ENCODE measurements around the gene TBC1D22B.
A peak's percentile ranks its signal among the peaks of the same experiment; 100 is the strongest.

The TBC1D22B gene, protein sequence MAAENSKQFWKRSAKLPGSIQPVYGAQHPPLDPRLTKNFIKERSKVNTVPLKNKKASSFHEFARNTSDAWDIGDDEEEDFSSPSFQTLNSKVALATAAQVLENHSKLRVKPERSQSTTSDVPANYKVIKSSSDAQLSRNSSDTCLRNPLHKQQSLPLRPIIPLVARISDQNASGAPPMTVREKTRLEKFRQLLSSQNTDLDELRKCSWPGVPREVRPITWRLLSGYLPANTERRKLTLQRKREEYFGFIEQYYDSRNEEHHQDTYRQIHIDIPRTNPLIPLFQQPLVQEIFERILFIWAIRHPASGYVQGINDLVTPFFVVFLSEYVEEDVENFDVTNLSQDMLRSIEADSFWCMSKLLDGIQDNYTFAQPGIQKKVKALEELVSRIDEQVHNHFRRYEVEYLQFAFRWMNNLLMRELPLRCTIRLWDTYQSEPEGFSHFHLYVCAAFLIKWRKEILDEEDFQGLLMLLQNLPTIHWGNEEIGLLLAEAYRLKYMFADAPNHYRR

GRCh38 chr6:37257634-37258404 is at the start of gene TBC1D22B, which contains the start of gene TMEM217:
Gene TBC1D22B (plus strand): TSS chr6:37257772. CDS start chr6:37257918, 146 bp downstream.
Gene TMEM217 (minus strand): TSS chr6:37258144. CDS start chr6:37219030, 39,114 bp downstream.
- Histone ChIP-seq H3K27ac (peak within 1 kb of the TSS; percentile 81 to 85), H3K4me3 (peak within 1 kb of the TSS; percentile 91)
- DNase-seq (ENCODE audit: low spot score), result peak; percentile 97
- TF ChIP-seq CTCF (IDR thresholded peaks at IDR 0.05), result no peak

GRCh38 chr6:37207903-37208456 is 49.6 kb upstream of the TBC1D22B start:
- DNase-seq (ENCODE audit: low spot score), result no peak
- Histone ChIP-seq H3K27ac (no peak overlapping the region), H3K4me3 (no peak overlapping the region)
- TF ChIP-seq CTCF (IDR thresholded peaks at IDR 0.05), result peak; percentile 48

GRCh38 chr6:37208793-37209192 is 48.8 kb upstream of the TBC1D22B start:
- Histone ChIP-seq H3K4me3 (no peak overlapping the region), H3K27ac (no peak overlapping the region)
- no peak for TF ChIP-seq CTCF (IDR thresholded peaks at IDR 0.05)
- no peak for DNase-seq (ENCODE audit: low spot score)

- Histone ChIP-seq H3K4me3 (no peak overlapping the region), H3K27ac (no peak overlapping the region)
- no peak for DNase-seq (ENCODE audit: low spot score)
- no peak for TF ChIP-seq CTCF (IDR thresholded peaks at IDR 0.05)
These were observed 47.9 kb upstream of the TBC1D22B start for GRCh38 chr6:37209461-37210205.

DNA sequence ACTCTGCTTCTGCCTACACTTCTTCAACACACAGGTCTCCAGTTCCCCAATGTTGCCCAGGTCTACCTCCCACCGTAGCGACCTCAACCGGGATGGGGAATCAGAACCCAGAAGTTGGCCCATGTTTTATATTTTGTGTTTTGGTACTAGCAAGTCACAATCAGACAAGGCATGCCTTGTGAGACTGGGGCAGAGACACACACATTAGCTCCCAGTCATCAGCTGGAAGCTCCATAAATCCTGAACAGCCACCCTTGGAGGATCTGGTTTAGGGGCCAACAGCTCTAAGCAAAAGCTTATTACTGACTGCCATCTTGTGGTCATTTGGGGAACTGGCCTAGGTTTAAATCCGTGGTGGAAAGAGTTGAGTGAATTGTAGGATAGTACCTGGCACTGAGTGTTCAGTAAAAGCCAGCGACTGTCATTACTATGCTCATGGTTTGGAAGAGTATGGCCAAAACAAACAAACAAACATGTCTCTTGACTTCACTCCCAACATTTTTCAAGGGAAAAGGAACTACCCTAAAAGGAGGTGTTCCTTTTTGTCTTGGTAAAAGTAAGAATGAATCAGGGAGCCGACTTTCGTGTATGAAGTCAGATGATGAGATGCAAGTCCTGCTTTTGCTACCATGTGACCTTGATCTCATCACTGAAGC is 47.1 kb upstream of the TBC1D22B start:
- H3K27ac ChIP-seq, result no peak overlapping the region
- peak; percentile 86 for TF ChIP-seq CTCF (IDR thresholded peaks at IDR 0.05)
- H3K4me3 ChIP-seq, result no peak overlapping the region
- DNase-seq (ENCODE audit: low spot score), result no peak

- H3K4me3 ChIP-seq, result no peak overlapping the region
- no peak overlapping the region for H3K27ac ChIP-seq
- no peak for TF ChIP-seq CTCF (IDR thresholded peaks at IDR 0.05)
- DNase-seq (ENCODE audit: low spot score), result no peak
These were observed 45.3 kb upstream of the TBC1D22B start for GRCh38 chr6:37212268-37212667.
